Brain microvascular endothelial cell (primary cell): ENCODE measurements around the gene EVC.
"Not testable (repeated sequence)": the region's sequence is repeated elsewhere in the genome, so short reads cannot be mapped to it uniquely, and the experiment has no call there.

Source experiments
- DNase-seq: peaks from one replicate; pipeline ENCODE4 v3.0.0-alpha.2; 2020
- H3K27ac ChIP-seq: fragments of 250-450 bp; sonication (Bioruptor Pico); 2 replicates; pipeline ENCODE4 v1.5.1; 2020; ENCODE audit warnings: mild to moderate bottlenecking, moderate library complexity
- H3K27me3 ChIP-seq: fragments of 250-450 bp; sonication (Bioruptor Pico); replicated peaks from 2 replicates; pipeline ENCODE4 v1.5.1; 2020; ENCODE audit warnings: mild to moderate bottlenecking
- H3K36me3 ChIP-seq: fragments of 250-450 bp; sonication (Bioruptor Pico); replicated peaks from 2 replicates; pipeline ENCODE4 v1.5.1; 2020; ENCODE audit warnings: mild to moderate bottlenecking
- H3K4me3 ChIP-seq: 2 replicates; pipeline ENCODE4 v1.5.1; 2011; ENCODE audit warnings: low read depth, mild to moderate bottlenecking, control low read depth, low read length, moderate library complexity
- in situ Hi-C: cut with HindIII; loops from 2 replicates; pipeline ENCODE4 v1.10.0; 2017; ENCODE audit warnings: low sequenced_read_pairs, low pct_ligation_motif_present
- TF ChIP-seq, protein P1 (sequence below): IDR thresholded peaks from 2 replicates; pipeline ENCODE4 v1.5.1; 2011; ENCODE audit warnings: low read depth, mild to moderate bottlenecking, moderate library complexity, low read length, control low read depth, inconsistent platforms; ENCODE audit errors: missing control alignments

Gene EVC

DNA sequence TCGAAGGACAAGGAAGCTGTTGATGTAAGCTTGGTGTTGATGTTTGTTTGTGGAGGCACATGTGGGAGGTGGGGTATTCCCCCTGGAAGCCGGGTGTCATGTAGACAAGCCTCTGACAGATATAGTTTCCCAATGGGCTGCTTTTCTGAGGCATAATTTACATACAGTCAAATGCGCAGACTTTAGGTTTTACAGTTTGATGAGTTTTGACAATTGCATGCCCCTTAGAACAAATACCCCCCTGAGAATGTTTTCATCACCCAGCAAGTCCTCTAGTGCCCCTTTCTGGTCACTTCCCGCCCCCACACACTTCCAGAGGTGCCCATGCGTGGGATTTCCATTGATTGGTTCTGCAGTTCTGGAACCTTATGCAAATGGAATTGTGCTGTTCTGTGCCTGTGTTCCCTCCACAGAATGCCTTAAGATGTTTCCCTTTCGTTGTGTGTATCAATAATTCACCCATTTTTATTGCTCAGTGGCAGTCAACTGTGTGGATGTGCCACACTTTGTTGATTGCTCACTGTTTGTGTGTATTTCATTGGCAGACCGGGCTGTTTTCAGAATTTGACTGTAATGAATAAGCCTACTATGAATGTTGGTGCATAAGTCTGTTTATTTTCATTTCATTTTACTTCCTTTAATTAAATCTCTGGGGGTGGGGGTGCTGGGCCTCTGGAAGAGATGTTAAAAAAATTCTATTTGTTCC lies 8.5 kb downstream of the EVC start:
- H3K36me3 ChIP-seq: peaks cover 41% of the 10 kb centered on the region
- DNase-seq: no peak
- H3K4me3 ChIP-seq: no peak overlapping the region
- TF ChIP-seq, protein P1, sequence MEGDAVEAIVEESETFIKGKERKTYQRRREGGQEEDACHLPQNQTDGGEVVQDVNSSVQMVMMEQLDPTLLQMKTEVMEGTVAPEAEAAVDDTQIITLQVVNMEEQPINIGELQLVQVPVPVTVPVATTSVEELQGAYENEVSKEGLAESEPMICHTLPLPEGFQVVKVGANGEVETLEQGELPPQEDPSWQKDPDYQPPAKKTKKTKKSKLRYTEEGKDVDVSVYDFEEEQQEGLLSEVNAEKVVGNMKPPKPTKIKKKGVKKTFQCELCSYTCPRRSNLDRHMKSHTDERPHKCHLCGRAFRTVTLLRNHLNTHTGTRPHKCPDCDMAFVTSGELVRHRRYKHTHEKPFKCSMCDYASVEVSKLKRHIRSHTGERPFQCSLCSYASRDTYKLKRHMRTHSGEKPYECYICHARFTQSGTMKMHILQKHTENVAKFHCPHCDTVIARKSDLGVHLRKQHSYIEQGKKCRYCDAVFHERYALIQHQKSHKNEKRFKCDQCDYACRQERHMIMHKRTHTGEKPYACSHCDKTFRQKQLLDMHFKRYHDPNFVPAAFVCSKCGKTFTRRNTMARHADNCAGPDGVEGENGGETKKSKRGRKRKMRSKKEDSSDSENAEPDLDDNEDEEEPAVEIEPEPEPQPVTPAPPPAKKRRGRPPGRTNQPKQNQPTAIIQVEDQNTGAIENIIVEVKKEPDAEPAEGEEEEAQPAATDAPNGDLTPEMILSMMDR: no peak
- no peaks in the 10 kb centered on the region for H3K27me3 ChIP-seq
- H3K27ac ChIP-seq: no peak overlapping the region
- in situ Hi-C loops: no loop called here

DNA sequence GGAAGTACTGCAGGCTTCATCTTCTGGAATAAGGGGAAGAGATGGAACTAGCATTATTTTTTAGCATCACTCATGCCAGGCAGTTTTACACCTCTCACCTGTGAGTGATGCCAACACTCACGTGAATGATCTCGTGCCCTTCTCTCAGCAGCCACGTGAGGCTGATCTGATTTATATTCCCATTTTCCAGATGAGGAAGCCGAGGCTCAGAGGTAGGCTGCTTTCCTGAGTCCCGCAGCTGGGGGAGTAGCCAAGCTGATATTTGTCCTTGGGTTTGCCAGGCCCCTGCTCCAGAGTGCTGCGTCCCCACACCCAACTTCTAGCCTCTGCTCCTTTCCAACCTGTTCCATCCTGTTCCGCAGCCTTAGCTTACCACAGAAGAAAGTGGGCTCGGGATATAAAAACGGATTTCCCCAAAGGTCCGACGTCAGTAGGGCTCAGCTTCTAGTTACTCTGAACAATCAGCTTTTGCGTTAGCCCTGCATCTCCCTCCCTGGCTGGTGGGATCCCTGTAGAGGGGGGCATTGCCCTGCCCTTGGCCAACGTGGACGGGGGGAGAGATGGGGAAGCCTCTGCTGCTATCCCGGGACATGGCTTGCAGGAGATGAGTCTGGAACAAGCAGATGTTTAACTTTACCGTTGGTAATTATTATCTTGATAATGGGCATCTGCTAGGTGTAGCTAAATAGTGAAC lies 9.3 kb downstream of the EVC start:
- in situ Hi-C loops: no loop called here
- H3K4me3 ChIP-seq: no peak overlapping the region
- no peaks in the 10 kb centered on the region for H3K27me3 ChIP-seq
- no peak overlapping the region for H3K27ac ChIP-seq
- TF ChIP-seq, protein P1: no peak
- DNase-seq: no peak
- peaks cover 41% of the 10 kb centered on the region for H3K36me3 ChIP-seq

DNA sequence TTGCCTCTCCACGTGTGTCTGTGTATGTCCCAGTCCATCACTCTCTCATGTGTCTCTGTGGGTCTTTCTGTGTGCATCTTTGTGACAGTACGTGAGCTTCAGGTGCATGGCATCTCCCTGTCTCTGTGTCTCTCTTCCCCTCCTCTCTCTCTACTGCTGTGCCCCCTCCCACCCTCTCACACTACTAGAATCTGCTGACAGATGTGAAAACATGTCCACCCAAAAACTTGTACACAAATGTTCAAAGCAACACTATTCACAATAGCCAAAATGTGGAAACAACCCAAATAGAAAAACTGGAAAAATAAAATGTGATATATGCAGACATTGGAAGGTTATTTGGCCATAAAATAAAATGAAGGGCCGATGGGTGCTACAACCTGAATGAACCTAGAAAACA lies 10.0 kb downstream of the EVC start:
- DNase-seq: no peak
- no peaks in the 10 kb centered on the region for H3K27me3 ChIP-seq
- TF ChIP-seq, protein P1: no peak
- H3K4me3 ChIP-seq: no peak overlapping the region
- H3K36me3 ChIP-seq: peaks cover 41% of the 10 kb centered on the region
- in situ Hi-C loops: no loop called here
- no peak overlapping the region for H3K27ac ChIP-seq

DNA sequence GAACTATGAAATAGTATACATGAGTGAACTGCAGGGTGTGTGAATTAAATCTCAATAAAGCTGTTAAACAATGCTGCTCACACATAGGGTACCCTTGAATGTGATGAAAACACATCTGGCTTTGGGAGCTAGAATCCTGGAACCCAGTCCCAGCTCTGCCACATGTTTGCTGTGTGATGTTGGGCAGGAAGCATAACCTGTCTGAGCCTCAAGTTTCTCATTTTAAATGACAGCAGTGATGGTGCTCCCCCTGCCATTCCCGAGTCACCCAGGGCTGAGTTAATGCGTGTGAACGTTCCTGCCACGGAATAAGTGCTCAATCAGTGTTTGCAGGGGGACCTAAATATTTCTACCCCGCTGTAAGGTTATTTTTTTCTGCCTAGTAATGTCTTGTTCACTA lies 10.9 kb downstream of the EVC start:
- no peak overlapping the region for H3K27ac ChIP-seq
- DNase-seq: no peak
- in situ Hi-C loops: no loop called here
- no peaks in the 10 kb centered on the region for H3K27me3 ChIP-seq
- H3K36me3 ChIP-seq: peaks cover 44% of the 10 kb centered on the region
- no peak overlapping the region for H3K4me3 ChIP-seq
- TF ChIP-seq, protein P1: no peak

DNA sequence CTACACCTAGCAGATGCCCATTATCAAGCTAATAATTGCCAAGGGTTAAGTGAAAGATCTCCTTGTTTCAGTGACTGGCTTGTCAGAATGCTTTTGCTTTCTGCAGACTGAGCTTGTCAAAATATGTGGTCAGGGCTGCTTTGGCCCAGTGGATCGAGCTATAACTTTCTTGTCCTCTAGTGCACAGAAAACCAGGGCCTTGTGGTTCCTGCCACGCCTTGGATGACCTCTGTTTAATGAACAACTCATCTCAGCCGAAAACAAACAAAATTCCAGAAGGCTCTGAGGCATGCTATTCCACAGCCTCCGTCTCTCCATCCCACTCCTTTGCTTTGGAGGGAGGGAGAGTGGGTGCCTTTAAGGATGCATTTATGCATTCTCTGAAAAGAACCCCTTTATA lies 11.3 kb downstream of the EVC start:
- H3K27ac ChIP-seq: no peak overlapping the region
- in situ Hi-C loops: no loop called here
- peak; percentile 22 for DNase-seq
- TF ChIP-seq, protein P1: no peak
- H3K36me3 ChIP-seq: peaks cover 43% of the 10 kb centered on the region
- no peak overlapping the region for H3K4me3 ChIP-seq
- no peaks in the 10 kb centered on the region for H3K27me3 ChIP-seq

DNA sequence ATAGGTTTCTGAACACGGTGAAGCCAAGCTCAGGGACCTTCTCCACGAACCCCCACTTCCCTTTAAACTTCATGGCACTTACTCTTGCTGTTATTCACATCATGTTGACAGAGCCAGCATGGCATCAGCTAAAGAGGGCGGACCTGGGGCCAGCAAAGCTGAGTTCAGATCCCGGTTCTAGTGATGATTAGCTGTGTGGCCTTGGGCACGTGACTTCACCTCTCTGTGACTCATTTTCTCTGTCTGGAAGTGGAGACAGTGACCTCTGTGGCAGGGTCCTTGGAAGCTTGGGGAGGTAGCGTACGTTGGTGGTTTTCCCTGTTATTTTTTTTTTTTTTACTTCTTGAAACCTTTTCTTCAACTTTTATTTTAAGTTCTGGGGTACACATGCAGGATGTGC lies 13.4 kb downstream of the EVC start:
- peaks cover 39% of the 10 kb centered on the region for H3K36me3 ChIP-seq
- no peak overlapping the region for H3K27ac ChIP-seq
- H3K4me3 ChIP-seq: no peak overlapping the region
- TF ChIP-seq, protein P1: no peak
- in situ Hi-C loops: no loop called here
- DNase-seq: peak; percentile 25
- no peaks in the 10 kb centered on the region for H3K27me3 ChIP-seq

DNA sequence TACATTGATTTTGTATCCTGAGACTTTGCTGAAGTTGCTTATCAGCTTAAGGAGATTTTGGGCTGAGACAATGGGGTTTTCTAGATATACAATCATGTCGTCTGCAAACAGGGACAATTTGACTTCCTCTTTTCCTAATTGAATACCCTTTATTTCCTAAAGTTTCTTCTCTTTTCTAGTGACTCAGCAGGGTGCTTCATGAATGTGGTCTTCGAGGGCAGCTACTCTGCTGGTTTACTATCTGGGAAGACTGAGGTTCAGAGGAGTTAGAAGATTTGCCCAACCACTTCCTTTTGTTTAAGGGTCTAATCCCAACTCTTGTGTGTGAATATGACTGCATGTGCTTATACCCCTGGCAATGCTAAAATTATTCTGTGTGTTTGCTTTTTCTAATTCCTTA lies 17.4 kb downstream of the EVC start:
- H3K27me3 ChIP-seq, H3K27ac ChIP-seq, in situ Hi-C loops, DNase-seq, H3K4me3 ChIP-seq: not testable (repeated sequence)
- peaks cover 50% of the 10 kb centered on the region for H3K36me3 ChIP-seq
